Lower leg skin (tissue), 3 donors: ENCODE data around the gene PPIL6.

Source experiments
- CTCF ChIP-seq, 3 donors: fragments of 450-650 bp; IDR thresholded peaks; one replicate each; pipeline ENCODE4 v1.5.1; 2016; ENCODE audit warnings: antibody characterized with exemption in 3 of 3, mild to moderate bottlenecking in 3 of 3, moderate library complexity in 2 of 3
- POLR2A ChIP-seq, 2 donors: fragments of 450-650 bp; IDR thresholded peaks; one replicate each; pipeline ENCODE4 v1.6.1; 2016 to 2017; ENCODE audit warnings: antibody characterized with exemption in 2 of 2, mild to moderate bottlenecking in 1 of 2, moderate library complexity in 1 of 2

GRCh38 chr6:109388265-109388664, 52.2 kb downstream of the PPIL6 start:
- TF ChIP-seq CTCF (IDR thresholded peaks at IDR 0.05) = no peak
- TF ChIP-seq POLR2A (IDR thresholded peaks at IDR 0.05) = no peak
